C4-2B (cell line): ENCODE data around the gene DENND1A.

ENCODE experiments used
- H3K27ac ChIP-seq: fragments of 450-650 bp; 2 replicates; pipeline ENCODE4 v1.5.1; 2017
- CTCF ChIP-seq: fragments of 450-650 bp; conservative IDR thresholded peaks from 2 replicates; pipeline ENCODE4 v1.5.1; 2017; ENCODE audit warnings: mild to moderate bottlenecking
- ZFX ChIP-seq: fragments of 450-650 bp; IDR thresholded peaks from 2 replicates; pipeline ENCODE4 v1.6.1; 2017

The DENND1A gene

DNA sequence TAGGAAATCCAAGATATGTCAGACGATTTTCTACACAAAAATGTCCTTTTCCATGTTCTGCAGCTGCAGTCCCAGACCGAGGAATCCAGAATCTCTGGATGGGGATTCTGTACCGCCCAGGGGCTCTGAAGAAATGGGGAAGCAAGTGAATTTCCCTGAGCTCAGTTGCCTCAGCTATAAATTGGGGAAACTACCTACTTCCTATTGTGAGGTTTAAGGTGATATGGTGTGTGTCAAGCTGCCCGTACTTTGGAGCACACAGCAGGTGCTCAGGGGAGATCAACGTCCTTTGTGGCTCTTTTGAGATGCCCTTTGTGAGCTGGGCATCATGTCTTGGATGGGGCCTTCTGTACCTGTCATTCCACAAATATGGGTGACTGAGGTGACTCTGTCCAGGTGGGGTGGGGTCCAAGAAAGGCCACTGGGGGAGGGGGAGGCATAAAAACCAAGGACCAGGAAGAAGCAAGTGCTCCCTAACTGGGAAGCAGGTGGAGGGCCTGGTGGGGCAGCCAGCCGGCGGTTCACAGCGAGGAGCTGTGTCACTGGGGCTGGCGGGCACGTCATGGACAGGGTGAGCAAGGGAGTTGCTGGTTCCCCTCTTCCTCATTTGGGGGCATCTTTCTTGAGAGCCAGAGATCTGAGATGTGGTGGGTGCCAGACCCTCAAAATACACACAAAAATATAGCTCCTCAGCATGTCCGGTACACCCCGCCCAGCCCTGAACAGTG lies 457.9 kb downstream of the DENND1A start:
- H3K27ac ChIP-seq: no peak overlapping the region
- TF ChIP-seq ZFX: no peak
- TF ChIP-seq CTCF: no peak

GRCh38 chr9:123470991-123471770 lies 458.7 kb downstream of the DENND1A start:
- TF ChIP-seq ZFX (no peak), CTCF (no peak)

DNA sequence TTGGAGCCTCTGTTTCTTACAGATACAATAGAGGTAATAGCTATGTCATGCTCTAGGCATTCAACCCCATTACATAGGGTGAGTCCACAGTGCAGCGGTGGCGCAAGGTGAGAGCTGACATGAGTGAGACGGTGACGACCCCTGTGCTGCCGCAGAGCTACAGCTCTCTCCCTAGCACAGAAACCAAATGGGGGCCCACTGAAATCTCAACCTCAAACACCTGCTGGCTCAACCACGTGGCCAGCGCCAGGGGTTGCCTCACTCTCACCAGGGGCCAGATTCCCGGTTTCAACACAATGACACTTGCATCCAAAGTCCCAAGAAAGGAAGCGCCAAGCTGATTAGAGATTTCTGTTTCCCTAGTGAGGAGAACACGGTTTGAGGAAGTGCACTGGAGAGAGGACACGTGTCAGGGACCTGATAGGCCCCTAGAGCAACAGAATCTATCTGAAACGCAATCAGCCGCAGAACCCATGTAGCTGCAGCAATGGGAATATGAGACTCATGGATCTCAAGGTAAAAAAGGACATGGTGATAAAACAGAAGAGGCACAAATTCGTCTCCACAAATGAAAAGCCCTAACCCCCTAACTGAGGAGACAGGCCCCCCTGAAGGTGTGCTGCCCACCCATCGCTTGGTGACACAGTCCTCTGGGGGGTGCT lies 459.7 kb downstream of the DENND1A start:
- TF ChIP-seq CTCF (no peak), ZFX (no peak)

More at GRCh38 chr9:123470991-123471770, 458.7 kb downstream of the DENND1A start:
- no peak overlapping the region for H3K27ac ChIP-seq

DNA sequence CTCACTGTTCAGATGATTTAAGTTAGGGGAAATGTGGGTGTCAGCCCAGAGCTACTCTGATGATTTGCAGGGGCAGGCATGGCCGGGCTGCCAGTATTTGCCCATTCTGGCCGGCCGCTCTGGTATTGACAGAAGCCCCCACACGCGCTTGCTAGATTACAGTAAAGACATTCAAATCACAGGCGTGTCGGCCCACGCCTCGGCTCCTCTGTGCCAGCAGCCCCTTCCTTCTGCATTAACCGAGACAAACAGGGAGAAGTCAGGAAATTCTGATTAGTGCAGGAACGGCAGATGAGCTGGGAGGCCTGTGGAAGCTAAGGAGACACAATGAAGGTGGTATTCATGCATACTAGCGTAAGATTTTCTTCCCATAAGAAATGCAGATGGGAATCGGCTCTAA lies 460.6 kb downstream of the DENND1A start:
- H3K27ac ChIP-seq: no peak overlapping the region
- TF ChIP-seq ZFX: no peak
- no peak for TF ChIP-seq CTCF

More for the DNA sequence above, 459.7 kb downstream of the DENND1A start:
- no peak overlapping the region for H3K27ac ChIP-seq

GRCh38 chr9:123468541-123468940 lies 461.4 kb downstream of the DENND1A start:
- no peak overlapping the region for H3K27ac ChIP-seq
- TF ChIP-seq CTCF (no peak), ZFX (no peak)

- TF ChIP-seq CTCF (no peak), ZFX (no peak)
- H3K27ac ChIP-seq: no peak overlapping the region
Measured at GRCh38 chr9:123465304-123465703, 464.6 kb downstream of the DENND1A start.

DNA sequence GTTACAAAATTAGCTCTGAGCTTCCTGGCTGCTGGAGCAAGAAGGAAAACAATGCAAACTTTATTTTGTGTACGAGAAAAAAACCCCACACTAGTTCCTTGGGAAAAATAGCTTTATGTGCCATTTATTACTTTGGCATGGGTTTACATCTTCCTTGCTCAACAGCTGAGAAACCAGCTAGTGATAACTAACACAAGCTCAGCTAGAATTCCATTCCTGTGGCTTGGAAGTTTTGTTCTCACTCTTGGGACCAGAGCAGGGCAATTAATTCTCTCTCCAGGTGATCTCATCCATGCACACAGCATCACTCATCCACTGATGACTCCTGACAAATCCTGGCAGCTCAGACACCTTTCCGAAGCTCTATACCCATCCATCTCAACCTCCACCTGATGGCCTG lies 469.8 kb downstream of the DENND1A start:
- H3K27ac ChIP-seq: no peak overlapping the region
- no peak for TF ChIP-seq ZFX
- TF ChIP-seq CTCF: no peak
